ENCODE data around the gene DCUN1D2.

DNA sequence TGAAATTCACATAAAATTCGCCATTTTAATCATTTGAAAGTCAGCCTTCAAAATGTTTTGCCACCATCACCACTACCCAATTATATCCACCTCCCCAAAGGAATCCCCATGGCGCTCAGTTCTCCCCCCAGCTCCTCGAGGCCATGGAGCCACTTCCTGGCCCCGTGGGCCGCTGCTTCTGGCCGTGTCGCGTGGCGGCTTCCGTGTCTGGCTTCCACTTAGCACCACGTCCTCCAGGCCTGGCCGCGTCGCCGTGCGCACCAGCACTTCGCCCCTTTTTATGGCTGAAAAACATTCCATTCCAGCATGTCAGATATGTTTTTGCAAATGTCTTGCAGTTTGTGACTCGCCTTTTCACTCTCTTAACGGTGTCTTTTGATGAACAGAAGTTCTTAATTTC lies 46.7 kb upstream of the DCUN1D2 start:
- TF ChIP-seq, protein P1, sequence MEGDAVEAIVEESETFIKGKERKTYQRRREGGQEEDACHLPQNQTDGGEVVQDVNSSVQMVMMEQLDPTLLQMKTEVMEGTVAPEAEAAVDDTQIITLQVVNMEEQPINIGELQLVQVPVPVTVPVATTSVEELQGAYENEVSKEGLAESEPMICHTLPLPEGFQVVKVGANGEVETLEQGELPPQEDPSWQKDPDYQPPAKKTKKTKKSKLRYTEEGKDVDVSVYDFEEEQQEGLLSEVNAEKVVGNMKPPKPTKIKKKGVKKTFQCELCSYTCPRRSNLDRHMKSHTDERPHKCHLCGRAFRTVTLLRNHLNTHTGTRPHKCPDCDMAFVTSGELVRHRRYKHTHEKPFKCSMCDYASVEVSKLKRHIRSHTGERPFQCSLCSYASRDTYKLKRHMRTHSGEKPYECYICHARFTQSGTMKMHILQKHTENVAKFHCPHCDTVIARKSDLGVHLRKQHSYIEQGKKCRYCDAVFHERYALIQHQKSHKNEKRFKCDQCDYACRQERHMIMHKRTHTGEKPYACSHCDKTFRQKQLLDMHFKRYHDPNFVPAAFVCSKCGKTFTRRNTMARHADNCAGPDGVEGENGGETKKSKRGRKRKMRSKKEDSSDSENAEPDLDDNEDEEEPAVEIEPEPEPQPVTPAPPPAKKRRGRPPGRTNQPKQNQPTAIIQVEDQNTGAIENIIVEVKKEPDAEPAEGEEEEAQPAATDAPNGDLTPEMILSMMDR (IDR thresholded peaks at IDR 0.05), result no peak
- no peak for TF ChIP-seq POLR2AphosphoS5 (IDR thresholded peaks at IDR 0.05)
- TF ChIP-seq POLR2A (IDR thresholded peaks at IDR 0.05; ENCODE audit: low read depth), result no peak

Data from esophagus muscularis mucosa (tissue), 3 donors.